Hepatocyte (in vitro differentiated cells): ENCODE measurements around the gene SUGCT. TPM values are rescaled to one million over a fixed set of nuclear protein-coding genes. Genes with fewer than 3 reads are reported as not detected.

Experiments used
- DNase-seq: peaks from one replicate; pipeline ENCODE4 v3.0.0-alpha.2; 2016; ENCODE audit warnings: low spot score
- H2AFZ ChIP-seq: fragments of 200-600 bp; sonication (generic); 2 replicates; pipeline ENCODE4 v1.6.0; 2016; ENCODE audit warnings: antibody characterized with exemption, mild to moderate bottlenecking
- H3K27ac ChIP-seq: fragments of 200-600 bp; sonication (generic); 2 replicates; pipeline ENCODE4 v1.5.1; 2016; ENCODE audit warnings: mild to moderate bottlenecking
- H3K27me3 ChIP-seq: fragments of 200-600 bp; sonication (generic); 2 replicates; pipeline ENCODE4 v1.6.1; 2016
- H3K36me3 ChIP-seq: fragments of 200-600 bp; sonication (generic); replicated peaks from 2 replicates; pipeline ENCODE4 v1.5.1; 2016; ENCODE audit warnings: low read depth; ENCODE audit not compliant: insufficient read depth
- H3K4me1 ChIP-seq: fragments of 200-600 bp; sonication (generic); 2 replicates; pipeline ENCODE4 v1.5.1; 2016; ENCODE audit warnings: mild to moderate bottlenecking, moderate library complexity; ENCODE audit not compliant: insufficient read depth
- H3K4me2 ChIP-seq: fragments of 200-600 bp; sonication (generic); 2 replicates; pipeline ENCODE4 v1.6.0; 2016
- H3K4me3 ChIP-seq: fragments of 200-600 bp; sonication (generic); 2 replicates; pipeline ENCODE4 v1.5.1; 2016; ENCODE audit warnings: mild to moderate bottlenecking
- H3K79me2 ChIP-seq: fragments of 200-600 bp; sonication (generic); 2 replicates; pipeline ENCODE4 v1.6.0; 2017; ENCODE audit warnings: mild to moderate bottlenecking
- H3K9me2 ChIP-seq: fragments of 200-600 bp; sonication (generic); replicated peaks from 2 replicates; pipeline ENCODE4 v1.6.0; 2017; ENCODE audit warnings: mild to moderate bottlenecking; ENCODE audit not compliant: insufficient read depth
- H3K9me3 ChIP-seq: fragments of 200-600 bp; sonication (generic); 2 replicates; pipeline ENCODE4 v1.5.1; 2016; ENCODE audit warnings: low read depth, mild to moderate bottlenecking
- H4K20me1 ChIP-seq: fragments of 200-600 bp; sonication (generic); 2 replicates; pipeline ENCODE4 v1.6.0; 2016; ENCODE audit warnings: mild to moderate bottlenecking; ENCODE audit not compliant: insufficient read depth, poor library complexity, severe bottlenecking
- EZH2 ChIP-seq: fragments of 200-600 bp; sonication (generic); IDR thresholded peaks from 2 replicates; pipeline ENCODE4 v1.6.1; 2016; ENCODE audit warnings: antibody characterized with exemption, mild to moderate bottlenecking, borderline replicate concordance
- EZH2phosphoT487 ChIP-seq: fragments of 200-600 bp; sonication (generic); IDR thresholded peaks from one replicate; pipeline ENCODE4 v1.6.1; 2018; ENCODE audit warnings: antibody characterized with exemption, mild to moderate bottlenecking, low read depth, moderate library complexity; ENCODE audit not compliant: unreplicated experiment, severe bottlenecking
- WGBS: methylation state at CpG from one replicate; pipeline ENCODE4 v1.1.6; 2016; ENCODE audit warnings: low lambda C conversion rate; ENCODE audit errors: missing lambda C conversion rate; 5-methylcytosine and 5-hydroxymethylcytosine counted together
- polyA plus RNA-seq: library from polyadenylated mRNA; unstranded; fragments of >200 nt; fragmentation: Nextera tagmentation; extraction: Ambion mirVana; gene quantifications from 2 replicates; pipeline ENCODE4 v1.2.1, GENCODE V29; 2016
- total RNA-seq: library from RNA; depleted of rRNA; stranded (reverse); fragments of >200 nt; gene quantifications from 2 replicates; pipeline ENCODE4 v1.2.3, GENCODE V29; 2014
- TF ChIP-seq, protein P1 (sequence below): fragments of 200-600 bp; sonication (generic); IDR thresholded peaks from 2 replicates; pipeline ENCODE4 v1.5.1; 2016; ENCODE audit warnings: antibody characterized with exemption, mild to moderate bottlenecking; ENCODE audit not compliant: poor library complexity

The SUGCT gene
- total and polyA plus RNA-seq, 2 experiments from 2014 or later, result 5.1 to 12.0 TPM

DNA sequence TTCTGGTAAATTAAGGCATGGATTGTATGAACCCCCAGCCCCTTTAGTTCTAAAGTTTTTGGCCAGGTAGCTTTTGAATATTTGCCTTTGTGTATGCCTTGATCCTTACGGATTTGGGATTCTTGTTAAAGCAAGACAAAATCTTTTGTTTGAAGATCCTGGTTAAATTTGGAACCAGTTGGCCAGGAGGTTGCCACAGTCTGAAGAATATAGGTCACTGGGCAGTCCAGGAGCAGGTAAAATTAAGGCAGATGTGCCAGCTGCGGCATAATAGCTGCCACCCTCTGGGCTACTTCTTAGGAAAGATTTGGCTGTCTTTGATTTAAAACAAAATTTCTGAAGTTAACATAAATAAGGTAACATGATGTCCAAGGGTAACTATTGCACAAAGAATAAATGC is 192.3 kb downstream of the SUGCT start:
- peaks cover 11% of the 10 kb centered on the region for H3K4me1 ChIP-seq
- no peak overlapping the region for H3K4me2 ChIP-seq
- no peaks in the 10 kb centered on the region for H3K9me3 ChIP-seq
- DNase-seq, result no peak
- H3K36me3 ChIP-seq, result no peaks in the 10 kb centered on the region
- H4K20me1 ChIP-seq, result no peaks in the 10 kb centered on the region
- H3K9me2 ChIP-seq, result no peaks in the 10 kb centered on the region
- no peak for TF ChIP-seq EZH2
- TF ChIP-seq EZH2phosphoT487, result no peak
- TF ChIP-seq, protein P1, sequence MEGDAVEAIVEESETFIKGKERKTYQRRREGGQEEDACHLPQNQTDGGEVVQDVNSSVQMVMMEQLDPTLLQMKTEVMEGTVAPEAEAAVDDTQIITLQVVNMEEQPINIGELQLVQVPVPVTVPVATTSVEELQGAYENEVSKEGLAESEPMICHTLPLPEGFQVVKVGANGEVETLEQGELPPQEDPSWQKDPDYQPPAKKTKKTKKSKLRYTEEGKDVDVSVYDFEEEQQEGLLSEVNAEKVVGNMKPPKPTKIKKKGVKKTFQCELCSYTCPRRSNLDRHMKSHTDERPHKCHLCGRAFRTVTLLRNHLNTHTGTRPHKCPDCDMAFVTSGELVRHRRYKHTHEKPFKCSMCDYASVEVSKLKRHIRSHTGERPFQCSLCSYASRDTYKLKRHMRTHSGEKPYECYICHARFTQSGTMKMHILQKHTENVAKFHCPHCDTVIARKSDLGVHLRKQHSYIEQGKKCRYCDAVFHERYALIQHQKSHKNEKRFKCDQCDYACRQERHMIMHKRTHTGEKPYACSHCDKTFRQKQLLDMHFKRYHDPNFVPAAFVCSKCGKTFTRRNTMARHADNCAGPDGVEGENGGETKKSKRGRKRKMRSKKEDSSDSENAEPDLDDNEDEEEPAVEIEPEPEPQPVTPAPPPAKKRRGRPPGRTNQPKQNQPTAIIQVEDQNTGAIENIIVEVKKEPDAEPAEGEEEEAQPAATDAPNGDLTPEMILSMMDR, result no peak
- H3K27ac ChIP-seq, result no peak overlapping the region
- WGBS, result 92% methylated on average over 2 of the region's 2 CpGs
- no peak overlapping the region for H2AFZ ChIP-seq
- no peaks in the 10 kb centered on the region for H3K79me2 ChIP-seq
- H3K27me3 ChIP-seq, result no peaks in the 10 kb centered on the region
- no peak overlapping the region for H3K4me3 ChIP-seq

DNA sequence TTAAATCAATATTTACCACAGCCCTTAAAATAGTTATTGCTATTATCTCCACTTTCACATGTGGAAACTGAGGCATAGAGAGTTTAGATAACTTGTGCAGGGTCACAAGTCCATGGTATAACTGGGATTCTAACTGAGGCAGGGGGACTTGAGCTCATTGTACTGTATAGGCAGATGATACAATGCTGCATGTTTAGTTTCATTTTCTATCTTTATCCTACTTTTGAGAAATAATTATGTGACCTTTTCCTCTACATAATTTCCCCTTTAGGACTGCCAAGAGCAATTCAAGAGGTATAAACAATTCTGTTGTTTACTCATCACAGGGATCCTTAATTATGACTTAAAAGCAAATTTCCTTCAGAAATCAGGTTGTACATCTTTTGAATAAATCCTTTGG is 193.1 kb downstream of the SUGCT start:
- Histone ChIP-seq H3K27me3 (no peaks in the 10 kb centered on the region), H3K27ac (no peak overlapping the region), H3K9me2 (no peaks in the 10 kb centered on the region), H3K36me3 (no peaks in the 10 kb centered on the region), H3K4me3 (no peak overlapping the region), H3K4me2 (no peak overlapping the region), H3K4me1 (peaks cover 11% of the 10 kb centered on the region), H2AFZ (no peak overlapping the region), H4K20me1 (no peaks in the 10 kb centered on the region), H3K79me2 (no peaks in the 10 kb centered on the region), H3K9me3 (no peaks in the 10 kb centered on the region)
- no peak for DNase-seq
- no peak for TF ChIP-seq EZH2phosphoT487
- TF ChIP-seq EZH2, result no peak
- TF ChIP-seq, protein P1, result no peak

DNA sequence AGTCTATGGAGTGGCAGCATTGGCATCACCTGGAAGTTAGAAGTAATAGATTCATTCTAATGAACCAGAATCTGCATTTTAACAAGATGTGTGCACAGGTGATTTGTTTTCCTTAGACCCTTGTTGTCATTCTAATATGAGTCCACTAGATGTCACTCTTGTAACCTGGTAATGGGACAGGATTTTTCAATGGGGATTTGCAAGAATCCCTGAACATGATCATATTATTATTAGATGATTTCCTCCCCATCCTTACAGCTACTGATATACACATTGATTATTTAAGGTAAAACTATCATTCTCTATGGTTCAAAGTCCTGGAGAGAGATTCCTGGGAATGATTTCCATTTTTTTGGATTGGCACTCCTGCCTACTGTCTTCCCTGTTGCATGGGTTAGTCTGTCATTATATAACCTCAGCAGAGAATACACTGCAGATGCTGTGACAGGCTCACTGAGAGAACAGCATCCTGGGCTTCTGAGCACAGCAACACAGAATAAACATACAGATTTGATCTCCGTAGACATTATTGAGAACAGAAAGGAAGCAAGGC is 194.9 kb downstream of the SUGCT start:
- Histone ChIP-seq H3K36me3 (no peaks in the 10 kb centered on the region), H3K27me3 (no peaks in the 10 kb centered on the region), H3K79me2 (no peaks in the 10 kb centered on the region), H3K4me3 (no peak overlapping the region), H3K9me3 (no peaks in the 10 kb centered on the region), H3K9me2 (no peaks in the 10 kb centered on the region), H4K20me1 (no peaks in the 10 kb centered on the region), H3K4me2 (no peak overlapping the region), H2AFZ (no peak overlapping the region), H3K4me1 (peaks cover 11% of the 10 kb centered on the region), H3K27ac (peak overlapping the region; percentile 14)
- 46% methylated on average over 1 of the region's 1 CpG for WGBS
- TF ChIP-seq, protein P1, result peak; percentile 68
- TF ChIP-seq EZH2, result no peak
- peak; percentile 61 for DNase-seq

DNA sequence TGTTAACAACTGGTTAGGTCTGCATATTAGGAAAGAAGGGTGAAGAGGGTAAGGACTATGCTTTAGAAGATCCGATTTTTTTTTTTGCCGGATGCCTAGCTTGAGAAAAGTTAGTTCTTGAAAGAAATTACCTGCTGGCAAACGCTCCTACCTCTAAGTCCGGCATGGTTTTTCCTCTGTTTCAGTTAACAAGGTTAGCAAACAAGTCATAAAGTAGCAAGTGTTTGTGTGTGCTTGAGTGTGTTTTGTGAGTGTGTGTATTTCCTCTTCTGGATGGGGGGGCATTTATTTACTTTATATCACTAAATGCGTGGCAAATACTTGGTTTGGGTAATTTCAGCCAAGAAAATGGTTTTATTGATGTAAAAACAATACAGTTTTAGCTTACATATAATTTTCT is 195.6 kb downstream of the SUGCT start:
- no peak for DNase-seq
- Histone ChIP-seq H3K9me2 (no peaks in the 10 kb centered on the region), H3K27ac (peak overlapping the region; percentile 14), H3K4me3 (no peak overlapping the region), H2AFZ (no peak overlapping the region), H3K36me3 (no peaks in the 10 kb centered on the region), H3K9me3 (no peaks in the 10 kb centered on the region), H3K4me1 (peaks cover 11% of the 10 kb centered on the region), H3K27me3 (no peaks in the 10 kb centered on the region), H3K79me2 (no peaks in the 10 kb centered on the region), H4K20me1 (no peaks in the 10 kb centered on the region), H3K4me2 (peak overlapping the region; percentile 6)
- WGBS, result 73% methylated on average over 5 of the region's 5 CpGs
- TF ChIP-seq EZH2phosphoT487, result no peak
- no peak for TF ChIP-seq EZH2
- TF ChIP-seq, protein P1, result no peak
